Smooth muscle cell (in vitro differentiated cells): ENCODE data around the gene SECISBP2. TPM values are rescaled to one million over a fixed set of nuclear protein-coding genes. Genes with fewer than 3 reads are reported as not detected.

ENCODE experiments used
- DNase-seq: peaks from one replicate; lab custom pipeline; 2025; ENCODE audit not compliant: unreplicated experiment; lab: John Stamatoyannopoulos, UW
- H2AFZ ChIP-seq: fragments of 200-600 bp; sonication (generic); 2 replicates; pipeline ENCODE4 v1.6.0; 2016; ENCODE audit warnings: antibody characterized with exemption, low read depth, mild to moderate bottlenecking
- H3F3A ChIP-seq: fragments of 200-600 bp; sonication (generic); 2 replicates; pipeline ENCODE4 v1.6.0; 2017; ENCODE audit warnings: antibody characterized with exemption, low read depth
- H3K27ac ChIP-seq: fragments of 200-600 bp; sonication (generic); 2 replicates; pipeline ENCODE4 v1.5.1; 2016; ENCODE audit warnings: low read depth, mild to moderate bottlenecking
- H3K27me3 ChIP-seq: fragments of 200-600 bp; sonication (generic); 2 replicates; pipeline ENCODE4 v1.6.1; 2016; ENCODE audit warnings: low read depth, mild to moderate bottlenecking
- H3K36me3 ChIP-seq: fragments of 200-600 bp; sonication (generic); 2 replicates; pipeline ENCODE4 v1.5.1; 2016; ENCODE audit warnings: low read depth
- H3K4me1 ChIP-seq: fragments of 200-600 bp; sonication (generic); 2 replicates; pipeline ENCODE4 v1.5.1; 2016; ENCODE audit warnings: low read depth
- H3K4me2 ChIP-seq: fragments of 200-600 bp; sonication (generic); 2 replicates; pipeline ENCODE4 v1.6.0; 2016; ENCODE audit warnings: mild to moderate bottlenecking
- H3K4me3 ChIP-seq: fragments of 200-600 bp; sonication (generic); 2 replicates; pipeline ENCODE4 v1.5.1; 2016; ENCODE audit warnings: mild to moderate bottlenecking
- H3K79me2 ChIP-seq: fragments of 200-600 bp; sonication (generic); 2 replicates; pipeline ENCODE4 v1.6.0; 2016; ENCODE audit warnings: low read depth, mild to moderate bottlenecking
- H3K9ac ChIP-seq: fragments of 200-600 bp; sonication (generic); 2 replicates; pipeline ENCODE4 v1.6.0; 2016; ENCODE audit warnings: low read depth
- H3K9me3 ChIP-seq: fragments of 200-600 bp; sonication (generic); replicated peaks from 2 replicates; pipeline ENCODE4 v1.5.1; 2016; ENCODE audit warnings: low read depth
- H4K20me1 ChIP-seq: fragments of 200-600 bp; sonication (generic); 2 replicates; pipeline ENCODE4 v1.6.0; 2016; ENCODE audit warnings: low read depth
- WGBS: methylation state at CpG from one replicate; pipeline ENCODE4 v1.1.7; 2016; ENCODE audit warnings: low lambda C conversion rate; 5-methylcytosine and 5-hydroxymethylcytosine counted together
- polyA plus RNA-seq: library from polyadenylated mRNA; unstranded; fragments of >200 nt; fragmentation: Nextera tagmentation; extraction: Ambion mirVana; gene quantifications from 2 replicates; pipeline ENCODE4 v1.2.1, GENCODE V29; 2016
- total RNA-seq: library from RNA; depleted of rRNA; stranded (reverse); fragments of >200 nt; gene quantifications from 2 replicates; pipeline ENCODE4 v1.2.3, GENCODE V29; 2014
- TF ChIP-seq, protein P1 (sequence below): fragments of 200-600 bp; sonication (generic); IDR thresholded peaks from 2 replicates; pipeline ENCODE4 v1.5.1; 2017; ENCODE audit warnings: borderline replicate concordance, mild to moderate bottlenecking, antibody characterized with exemption; ENCODE audit not compliant: insufficient read depth, poor library complexity, severe bottlenecking

Gene SECISBP2
- total and polyA plus RNA-seq, 2 experiments from 2014 or later: 12.2 to 25.1 TPM

DNA sequence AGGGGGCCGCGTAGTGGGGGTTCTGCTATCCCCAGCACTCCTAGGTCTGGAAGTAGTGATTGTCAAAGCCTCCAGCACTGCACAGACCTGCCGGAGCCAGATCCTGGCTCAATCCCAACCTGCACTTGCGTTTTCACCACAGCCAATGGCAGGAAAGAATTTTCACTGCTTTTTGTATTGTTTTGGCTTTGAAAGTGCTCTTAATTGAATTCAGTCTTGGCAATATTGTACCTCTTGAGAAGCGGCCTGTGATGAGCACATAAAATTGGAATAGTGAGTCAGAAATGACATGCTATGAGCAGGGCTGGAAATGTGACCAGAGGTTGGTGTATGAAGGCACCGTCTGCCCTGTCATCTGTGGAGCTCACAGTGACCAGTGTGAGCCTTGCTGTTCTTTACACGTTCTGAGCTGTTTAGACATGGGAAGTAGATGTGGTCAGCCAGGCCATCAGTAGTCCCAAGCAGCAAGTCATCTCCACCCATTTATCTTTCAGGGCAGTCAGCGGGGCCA is 41.5 kb downstream of the SECISBP2 start:
- TF ChIP-seq, protein P1, sequence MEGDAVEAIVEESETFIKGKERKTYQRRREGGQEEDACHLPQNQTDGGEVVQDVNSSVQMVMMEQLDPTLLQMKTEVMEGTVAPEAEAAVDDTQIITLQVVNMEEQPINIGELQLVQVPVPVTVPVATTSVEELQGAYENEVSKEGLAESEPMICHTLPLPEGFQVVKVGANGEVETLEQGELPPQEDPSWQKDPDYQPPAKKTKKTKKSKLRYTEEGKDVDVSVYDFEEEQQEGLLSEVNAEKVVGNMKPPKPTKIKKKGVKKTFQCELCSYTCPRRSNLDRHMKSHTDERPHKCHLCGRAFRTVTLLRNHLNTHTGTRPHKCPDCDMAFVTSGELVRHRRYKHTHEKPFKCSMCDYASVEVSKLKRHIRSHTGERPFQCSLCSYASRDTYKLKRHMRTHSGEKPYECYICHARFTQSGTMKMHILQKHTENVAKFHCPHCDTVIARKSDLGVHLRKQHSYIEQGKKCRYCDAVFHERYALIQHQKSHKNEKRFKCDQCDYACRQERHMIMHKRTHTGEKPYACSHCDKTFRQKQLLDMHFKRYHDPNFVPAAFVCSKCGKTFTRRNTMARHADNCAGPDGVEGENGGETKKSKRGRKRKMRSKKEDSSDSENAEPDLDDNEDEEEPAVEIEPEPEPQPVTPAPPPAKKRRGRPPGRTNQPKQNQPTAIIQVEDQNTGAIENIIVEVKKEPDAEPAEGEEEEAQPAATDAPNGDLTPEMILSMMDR: no peak
- DNase-seq: no peak
- peaks cover 14% of the 10 kb centered on the region for H4K20me1 ChIP-seq
- no peaks in the 10 kb centered on the region for H3K9me3 ChIP-seq
- H3K27ac ChIP-seq: no peak overlapping the region
- no peaks in the 10 kb centered on the region for H3K36me3 ChIP-seq
- H3K4me3 ChIP-seq: no peak overlapping the region
- no peak overlapping the region for H2AFZ ChIP-seq
- H3F3A ChIP-seq: no peaks in the 10 kb centered on the region
- no peaks in the 10 kb centered on the region for H3K79me2 ChIP-seq
- H3K4me1 ChIP-seq: no peaks in the 10 kb centered on the region
- no peak overlapping the region for H3K9ac ChIP-seq
- H3K4me2 ChIP-seq: no peak overlapping the region
- 82% methylated on average over 8 of the region's 8 CpGs for WGBS
- no peaks in the 10 kb centered on the region for H3K27me3 ChIP-seq

DNA sequence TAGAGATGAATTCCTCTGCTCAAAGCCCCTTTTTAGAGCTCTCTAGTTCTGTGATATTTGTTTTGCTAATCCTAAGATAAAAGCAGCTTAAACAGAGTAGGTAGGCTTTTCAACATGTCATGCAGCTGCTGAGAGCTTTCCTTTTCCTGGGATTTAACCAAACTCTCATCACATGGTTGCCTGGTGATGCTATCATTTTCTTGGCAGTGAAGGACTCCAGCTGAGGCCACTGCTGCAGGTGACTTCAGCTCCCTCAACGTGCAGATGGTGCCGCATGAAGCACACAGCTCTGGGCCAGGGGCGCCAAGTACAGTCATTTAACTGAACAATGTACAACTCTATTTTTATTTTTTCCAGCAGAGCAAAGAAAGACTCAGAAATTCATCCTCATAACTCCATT is 42.2 kb downstream of the SECISBP2 start:
- Histone ChIP-seq H3K9ac (no peak overlapping the region), H4K20me1 (peaks cover 14% of the 10 kb centered on the region), H3K36me3 (no peaks in the 10 kb centered on the region), H3K4me1 (no peaks in the 10 kb centered on the region), H3K9me3 (no peaks in the 10 kb centered on the region), H3K4me2 (no peak overlapping the region), H3K79me2 (no peaks in the 10 kb centered on the region), H3F3A (no peaks in the 10 kb centered on the region), H3K27me3 (no peaks in the 10 kb centered on the region), H2AFZ (no peak overlapping the region), H3K4me3 (no peak overlapping the region), H3K27ac (no peak overlapping the region)
- TF ChIP-seq, protein P1: no peak
- no peak for DNase-seq
- WGBS: 94% methylated on average over 3 of the region's 3 CpGs

DNA sequence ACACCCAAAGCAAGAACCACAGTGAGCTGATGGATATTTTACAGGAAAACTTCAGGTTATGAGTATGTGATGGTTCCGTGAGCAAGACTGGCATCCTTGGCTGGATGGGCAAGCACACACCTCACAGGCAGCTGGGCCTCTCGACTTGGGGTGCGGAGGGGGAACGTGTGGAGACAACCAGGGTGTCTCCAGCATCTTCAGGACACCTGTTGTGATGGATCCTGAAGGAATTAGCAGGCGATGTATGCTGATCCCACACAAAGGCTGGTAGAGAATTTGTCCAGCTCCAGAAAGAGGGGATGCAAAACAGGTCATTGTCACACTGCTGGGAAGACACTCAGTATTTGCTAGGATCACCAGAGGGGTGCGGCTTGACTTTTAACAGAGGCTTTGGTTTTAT is 42.7 kb downstream of the SECISBP2 start:
- no peaks in the 10 kb centered on the region for H3K4me1 ChIP-seq
- TF ChIP-seq, protein P1: no peak
- H3K4me3 ChIP-seq: no peak overlapping the region
- peaks cover 9% of the 10 kb centered on the region for H4K20me1 ChIP-seq
- H3K9me3 ChIP-seq: no peaks in the 10 kb centered on the region
- no peak overlapping the region for H3K4me2 ChIP-seq
- 84% methylated on average over 6 of the region's 6 CpGs for WGBS
- H3K36me3 ChIP-seq: no peaks in the 10 kb centered on the region
- no peaks in the 10 kb centered on the region for H3K79me2 ChIP-seq
- no peak for DNase-seq
- H2AFZ ChIP-seq: no peak overlapping the region
- no peaks in the 10 kb centered on the region for H3F3A ChIP-seq
- H3K27me3 ChIP-seq: no peaks in the 10 kb centered on the region
- H3K27ac ChIP-seq: no peak overlapping the region
- H3K9ac ChIP-seq: no peak overlapping the region
